ENCODE results near the gene ZNF398.

The ZNF398 gene

DNA sequence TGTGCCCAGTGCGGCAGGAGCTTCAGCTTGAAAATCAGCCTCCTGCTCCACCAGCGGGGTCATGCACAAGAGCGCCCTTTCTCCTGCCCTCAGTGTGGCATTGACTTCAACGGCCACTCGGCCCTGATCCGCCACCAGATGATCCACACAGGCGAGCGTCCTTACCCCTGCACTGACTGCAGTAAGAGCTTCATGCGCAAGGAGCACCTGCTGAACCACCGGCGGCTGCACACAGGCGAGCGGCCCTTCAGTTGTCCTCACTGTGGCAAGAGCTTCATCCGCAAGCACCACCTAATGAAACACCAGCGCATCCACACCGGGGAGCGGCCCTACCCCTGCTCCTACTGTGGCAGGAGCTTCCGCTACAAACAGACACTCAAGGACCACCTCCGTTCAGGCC is 32.0 kb downstream of the ZNF398 start:
- Histone ChIP-seq H3K9ac (ENCODE audit: low read depth in 1 of 2, low read length in 2 of 2) (no peak overlapping the region), H3K36me3 (ENCODE audit: control insufficient read depth in 2 of 2, insufficient read depth in 2 of 2, low read length in 2 of 2) (peaks cover 39 to 57% of the 10 kb centered on the region in 2 donors), H3K4me3 (ENCODE audit: low read length in 2 of 2) (no peak overlapping the region), H3K27ac (ENCODE audit: low read depth in 2 of 2, low read length in 2 of 2) (no peak overlapping the region), H3K9me3 (ENCODE audit: control insufficient read depth in 2 of 2, low read length in 2 of 2) (no peaks in the 10 kb centered on the region), H3K4me1 (ENCODE audit: control insufficient read depth in 2 of 2, insufficient read depth in 2 of 2, low read length in 2 of 2) (no peaks in the 10 kb centered on the region), H3K27me3 (ENCODE audit: control insufficient read depth in 2 of 2, insufficient read depth in 2 of 2, low read length in 2 of 2) (no peaks in the 10 kb centered on the region)

DNA sequence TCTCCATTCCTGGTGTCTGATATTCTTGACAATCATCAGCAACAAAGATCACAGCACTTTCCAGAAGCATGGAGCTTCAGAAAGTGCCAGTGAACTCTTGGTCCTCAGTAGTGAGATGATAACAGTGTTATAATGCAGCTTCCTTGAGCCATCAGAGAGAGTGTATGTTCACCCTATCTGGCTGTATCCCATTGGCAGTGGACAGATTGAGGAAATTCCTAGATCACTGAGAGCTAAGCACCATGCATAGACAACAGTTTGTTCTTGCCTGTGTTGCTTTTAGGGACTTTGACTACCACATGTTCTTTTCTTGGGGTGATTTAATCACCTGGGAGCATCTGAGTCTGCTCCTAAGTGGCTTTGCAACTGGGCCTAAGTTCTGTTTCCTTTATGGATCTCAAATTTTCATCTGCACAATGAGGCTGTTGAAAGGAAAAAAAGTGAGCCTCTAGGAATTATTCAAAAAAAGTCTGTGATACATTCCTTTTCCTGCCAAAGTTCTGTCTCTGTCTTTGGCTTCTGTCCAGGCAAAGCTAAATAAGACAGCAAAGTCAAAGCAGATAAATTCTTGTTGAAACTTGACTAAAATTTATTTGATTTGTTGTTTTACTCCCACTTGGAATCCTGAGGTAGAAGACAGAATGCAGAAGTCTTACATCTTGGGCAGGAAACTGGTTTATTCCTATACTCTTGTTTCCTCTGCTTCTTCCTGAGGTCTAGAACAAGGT is 33.6 kb downstream of the ZNF398 start:
- Histone ChIP-seq H3K27me3 (ENCODE audit: control insufficient read depth in 2 of 2, insufficient read depth in 2 of 2, low read length in 2 of 2) (no peaks in the 10 kb centered on the region), H3K36me3 (ENCODE audit: control insufficient read depth in 2 of 2, insufficient read depth in 2 of 2, low read length in 2 of 2) (peaks cover 37 to 49% of the 10 kb centered on the region in 2 donors), H3K4me3 (ENCODE audit: low read length in 2 of 2) (no peak overlapping the region), H3K9me3 (ENCODE audit: control insufficient read depth in 2 of 2, low read length in 2 of 2) (no peaks in the 10 kb centered on the region), H3K4me1 (ENCODE audit: control insufficient read depth in 2 of 2, insufficient read depth in 2 of 2, low read length in 2 of 2) (no peaks in the 10 kb centered on the region), H3K9ac (ENCODE audit: low read depth in 1 of 2, low read length in 2 of 2) (no peak overlapping the region), H3K27ac (ENCODE audit: low read depth in 2 of 2, low read length in 2 of 2) (no peak overlapping the region)

DNA sequence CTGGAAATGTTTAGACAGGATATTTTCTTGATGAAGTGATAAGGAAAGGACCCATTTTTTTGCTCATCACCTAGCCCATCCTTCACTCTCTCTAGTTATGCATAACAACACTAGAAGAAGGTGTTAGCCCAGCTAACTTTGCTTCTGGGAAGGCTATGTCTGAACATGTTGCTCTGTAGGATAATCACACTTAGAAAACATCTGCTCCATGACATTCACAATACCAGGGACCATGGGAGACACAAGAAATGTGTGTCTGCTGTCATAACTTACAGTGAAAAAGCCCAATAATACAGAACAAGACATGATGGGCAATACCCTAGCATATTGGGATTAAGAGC is 34.2 kb downstream of the ZNF398 start:
- Histone ChIP-seq H3K9me3 (ENCODE audit: control insufficient read depth in 2 of 2, low read length in 2 of 2) (no peaks in the 10 kb centered on the region), H3K36me3 (ENCODE audit: control insufficient read depth in 2 of 2, insufficient read depth in 2 of 2, low read length in 2 of 2) (peaks cover 34 to 48% of the 10 kb centered on the region in 2 donors), H3K27ac (ENCODE audit: low read depth in 2 of 2, low read length in 2 of 2) (no peak overlapping the region)

DNA sequence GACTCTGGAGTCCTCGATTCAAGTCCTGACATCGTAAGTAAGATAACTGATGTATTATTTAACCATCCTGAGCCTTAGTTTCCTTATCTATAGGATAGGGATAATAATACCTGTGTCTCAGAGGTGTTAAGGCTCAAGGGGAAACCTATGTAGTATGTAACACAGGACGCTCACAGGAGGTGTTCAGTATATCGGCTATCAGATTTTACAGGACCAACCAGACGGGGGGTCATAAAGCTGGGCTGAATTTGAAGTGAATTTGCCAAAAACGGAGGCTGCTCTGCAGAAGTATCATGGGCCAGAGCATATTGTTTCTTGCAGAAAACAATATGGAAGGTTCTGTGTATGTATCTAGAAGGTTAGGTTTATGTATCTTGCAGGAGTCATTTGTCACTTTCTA is 37.0 kb downstream of the ZNF398 start:
- no peak overlapping the region for H3K4me3 ChIP-seq (ENCODE audit: low read length in 2 of 2)
- H3K27ac ChIP-seq (ENCODE audit: low read depth in 2 of 2, low read length in 2 of 2), result no peak overlapping the region
- no peaks in the 10 kb centered on the region for H3K4me1 ChIP-seq (ENCODE audit: control insufficient read depth in 2 of 2, insufficient read depth in 2 of 2, low read length in 2 of 2)
- H3K9ac ChIP-seq (ENCODE audit: low read depth in 1 of 2, low read length in 2 of 2), result no peak overlapping the region
- no peaks in the 10 kb centered on the region for H3K9me3 ChIP-seq (ENCODE audit: control insufficient read depth in 2 of 2, low read length in 2 of 2)
- peaks cover 12 to 26% of the 10 kb centered on the region in 2 donors for H3K36me3 ChIP-seq (ENCODE audit: control insufficient read depth in 2 of 2, insufficient read depth in 2 of 2, low read length in 2 of 2)
- no peaks in the 10 kb centered on the region for H3K27me3 ChIP-seq (ENCODE audit: control insufficient read depth in 2 of 2, insufficient read depth in 2 of 2, low read length in 2 of 2)

More for the DNA sequence above, 34.2 kb downstream of the ZNF398 start:
- Histone ChIP-seq H3K27me3 (ENCODE audit: control insufficient read depth in 2 of 2, insufficient read depth in 2 of 2, low read length in 2 of 2) (no peaks in the 10 kb centered on the region), H3K4me3 (ENCODE audit: low read length in 2 of 2) (no peak overlapping the region), H3K9ac (ENCODE audit: low read depth in 1 of 2, low read length in 2 of 2) (no peak overlapping the region), H3K4me1 (ENCODE audit: control insufficient read depth in 2 of 2, insufficient read depth in 2 of 2, low read length in 2 of 2) (no peaks in the 10 kb centered on the region)

DNA sequence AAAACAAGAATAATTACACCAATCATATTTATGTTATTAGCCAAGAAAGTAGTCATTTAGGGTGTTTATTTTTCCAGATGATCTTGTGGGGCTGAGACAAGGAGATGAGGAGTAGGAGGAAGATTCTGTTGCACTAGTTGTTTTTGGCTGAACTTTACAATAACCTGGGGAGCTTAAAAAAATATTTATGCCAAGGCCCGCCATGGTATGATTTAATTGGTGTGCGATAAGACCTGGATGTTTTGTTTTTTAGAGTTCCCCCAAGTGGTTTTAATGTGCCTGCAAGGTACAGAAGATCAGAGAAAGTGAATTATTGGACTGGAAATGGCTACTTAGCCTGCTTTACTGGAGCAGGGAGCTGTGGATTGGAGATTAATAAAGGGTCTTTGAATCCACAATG is 41.0 kb downstream of the ZNF398 start:
- Histone ChIP-seq H3K4me3 (ENCODE audit: low read length in 2 of 2) (no peak overlapping the region), H3K27ac (ENCODE audit: low read depth in 2 of 2, low read length in 2 of 2) (no peak overlapping the region), H3K9ac (ENCODE audit: low read depth in 1 of 2, low read length in 2 of 2) (no peak overlapping the region), H3K4me1 (ENCODE audit: control insufficient read depth in 2 of 2, insufficient read depth in 2 of 2, low read length in 2 of 2) (peaks cover 5 to 11% of the 10 kb centered on the region in 2 donors), H3K27me3 (ENCODE audit: control insufficient read depth in 2 of 2, insufficient read depth in 2 of 2, low read length in 2 of 2) (no peaks in the 10 kb centered on the region), H3K9me3 (ENCODE audit: control insufficient read depth in 2 of 2, low read length in 2 of 2) (no peaks in the 10 kb centered on the region), H3K36me3 (ENCODE audit: control insufficient read depth in 2 of 2, insufficient read depth in 2 of 2, low read length in 2 of 2) (no peaks in the 10 kb centered on the region)

DNA sequence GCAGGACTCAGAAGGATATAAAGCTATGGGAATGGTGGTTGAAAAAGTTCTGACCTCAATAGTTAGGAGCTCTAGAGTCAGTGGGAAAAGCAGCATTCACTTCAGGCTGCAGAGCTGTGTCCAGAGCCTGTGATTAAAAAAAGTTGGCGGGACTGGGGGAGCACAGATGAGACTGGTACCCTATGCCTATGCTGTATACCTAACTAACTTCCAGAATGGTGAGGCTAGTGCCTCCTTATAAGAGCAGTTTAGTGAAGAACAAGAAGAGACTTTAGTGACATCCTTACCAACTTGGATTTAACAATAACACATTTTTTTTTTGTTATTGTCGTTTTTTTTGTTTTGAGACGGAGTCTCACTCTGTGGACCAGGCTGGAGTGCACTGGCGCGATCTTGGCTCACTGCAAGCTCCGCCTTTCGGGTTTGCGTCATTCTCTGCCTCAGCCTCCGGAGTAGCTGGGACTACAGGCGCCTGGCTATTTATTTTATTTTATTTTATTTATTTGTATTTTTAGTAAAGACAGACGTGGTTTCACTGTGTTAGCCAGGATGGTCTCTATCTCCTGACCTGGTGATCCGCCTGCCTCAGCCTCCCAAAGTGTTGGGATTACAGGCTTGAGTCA is 41.5 kb downstream of the ZNF398 start:
- H3K4me3 ChIP-seq (ENCODE audit: low read length in 2 of 2), result no peak overlapping the region
- H3K36me3 ChIP-seq (ENCODE audit: control insufficient read depth in 2 of 2, insufficient read depth in 2 of 2, low read length in 2 of 2), result no peaks in the 10 kb centered on the region
- H3K4me1 ChIP-seq (ENCODE audit: control insufficient read depth in 2 of 2, insufficient read depth in 2 of 2, low read length in 2 of 2), result peaks cover 5 to 12% of the 10 kb centered on the region in 2 donors
- no peak overlapping the region for H3K27ac ChIP-seq (ENCODE audit: low read depth in 2 of 2, low read length in 2 of 2)
- no peak overlapping the region for H3K9ac ChIP-seq (ENCODE audit: low read depth in 1 of 2, low read length in 2 of 2)
- no peaks in the 10 kb centered on the region for H3K27me3 ChIP-seq (ENCODE audit: control insufficient read depth in 2 of 2, insufficient read depth in 2 of 2, low read length in 2 of 2)
- no peaks in the 10 kb centered on the region for H3K9me3 ChIP-seq (ENCODE audit: control insufficient read depth in 2 of 2, low read length in 2 of 2)

DNA sequence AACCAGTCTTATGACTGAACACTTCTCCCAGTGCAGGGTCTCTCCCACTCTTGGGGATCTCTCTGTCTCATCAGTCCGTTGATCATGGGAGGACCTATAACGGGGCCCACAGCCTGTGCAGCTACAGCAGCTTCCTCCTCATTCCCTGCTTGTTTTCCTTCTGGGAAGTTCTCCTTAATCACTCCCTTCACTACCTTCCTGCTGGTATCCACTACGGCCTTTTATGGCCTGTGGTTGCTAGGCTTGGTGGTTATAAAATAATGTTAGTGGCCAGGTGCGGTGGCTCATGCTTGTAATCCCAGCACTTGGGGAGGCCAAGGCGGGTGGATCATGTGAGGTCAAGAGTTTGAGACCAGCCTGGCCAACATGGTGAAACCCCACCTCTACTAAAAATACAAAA is 44.6 kb downstream of the ZNF398 start:
- Histone ChIP-seq H3K27me3 (ENCODE audit: control insufficient read depth in 2 of 2, insufficient read depth in 2 of 2, low read length in 2 of 2) (no peaks in the 10 kb centered on the region), H3K27ac (ENCODE audit: low read depth in 2 of 2, low read length in 2 of 2) (peak overlapping the region; percentile 44 to 72), H3K36me3 (ENCODE audit: control insufficient read depth in 2 of 2, insufficient read depth in 2 of 2, low read length in 2 of 2) (no peaks in the 10 kb centered on the region), H3K4me3 (ENCODE audit: low read length in 2 of 2) (peak overlapping the region; percentile 28 to 34), H3K4me1 (ENCODE audit: control insufficient read depth in 2 of 2, insufficient read depth in 2 of 2, low read length in 2 of 2) (peaks cover 17 to 19% of the 10 kb centered on the region in 2 donors), H3K9me3 (ENCODE audit: control insufficient read depth in 2 of 2, low read length in 2 of 2) (no peaks in the 10 kb centered on the region), H3K9ac (ENCODE audit: low read depth in 1 of 2, low read length in 2 of 2) (no peak overlapping the region)

DNA sequence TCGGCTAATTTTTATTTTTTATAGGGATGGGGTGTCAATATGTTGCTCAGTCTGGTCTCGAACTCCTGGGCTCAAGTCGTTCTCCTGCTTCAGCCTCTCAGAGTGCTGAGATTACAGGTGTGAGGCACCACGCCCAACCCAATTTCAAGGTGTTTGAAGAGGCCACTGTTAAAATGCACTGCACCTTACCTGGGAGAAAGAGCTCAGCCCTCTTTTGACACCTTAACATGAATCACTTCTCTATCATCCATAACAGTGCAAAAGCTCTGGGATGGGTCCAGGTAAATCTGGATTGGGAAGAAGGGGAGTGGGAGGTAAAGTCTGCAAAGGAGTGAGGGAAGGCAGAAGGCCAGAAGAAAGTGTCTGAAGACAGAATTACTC is 47.5 kb downstream of the ZNF398 start:
- Histone ChIP-seq H3K9ac (ENCODE audit: low read depth in 1 of 2, low read length in 2 of 2) (peak overlapping the region; percentile 58 to 85), H3K4me1 (ENCODE audit: control insufficient read depth in 2 of 2, insufficient read depth in 2 of 2, low read length in 2 of 2) (peaks cover 21 to 22% of the 10 kb centered on the region in 2 donors)

DNA sequence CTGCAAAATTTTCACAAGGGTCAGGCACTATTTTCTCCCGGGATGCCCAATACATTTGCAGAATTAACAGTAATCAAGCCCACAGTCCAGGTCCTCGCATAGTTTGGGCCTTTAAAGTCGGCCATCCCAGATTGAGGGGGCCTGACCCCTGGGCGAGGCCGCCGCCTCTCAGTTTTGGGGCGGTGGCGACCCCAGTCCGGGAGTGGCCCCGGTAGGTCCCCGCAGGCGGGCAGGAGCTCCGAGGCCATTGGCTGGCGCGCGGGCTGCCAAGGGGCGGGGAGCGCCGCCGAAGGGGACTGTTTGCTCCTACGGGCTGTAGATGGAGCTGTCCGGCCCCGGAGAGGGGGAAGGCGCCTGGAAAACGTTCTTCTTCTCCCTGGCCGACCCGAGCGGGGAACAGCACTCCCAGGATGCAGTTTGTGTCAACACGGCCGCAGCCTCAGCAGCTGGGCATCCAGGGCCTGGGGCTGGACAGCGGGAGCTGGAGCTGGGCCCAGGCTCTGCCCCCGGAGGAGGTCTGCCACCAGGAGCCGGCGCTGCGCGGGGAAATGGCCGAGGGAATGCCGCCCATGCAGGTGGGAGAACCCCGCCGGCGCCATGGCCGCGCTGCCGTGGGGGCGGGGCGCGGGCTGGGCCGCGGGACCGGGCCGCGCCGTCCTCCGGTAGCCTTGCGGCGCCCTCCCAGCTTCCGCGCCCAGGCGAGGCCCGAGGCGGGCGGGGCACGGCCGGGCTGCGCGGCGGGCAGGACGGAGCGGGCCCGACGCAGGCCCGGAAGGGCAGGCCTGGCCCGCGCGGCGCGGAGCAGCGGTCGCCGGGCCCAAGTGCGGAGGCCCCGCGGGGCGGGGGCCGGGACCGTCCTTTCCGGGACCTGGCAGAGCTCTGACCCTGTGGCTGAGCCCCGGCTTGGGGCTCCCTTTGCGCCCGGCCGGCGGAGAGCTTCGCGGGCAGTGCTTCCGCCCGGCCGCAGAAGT is 48.2 kb downstream of the ZNF398 start, which contains the start of gene ZNF282:
Gene ZNF282, plus strand, starts transcription at position 367 of the 971 bp plus-strand sequence. Its CDS starts 44 bp downstream, at position 411.
- Histone ChIP-seq H3K9me3 (ENCODE audit: control insufficient read depth in 2 of 2, low read length in 2 of 2) (no peaks in the 10 kb centered on the region), H3K9ac (ENCODE audit: low read depth in 1 of 2, low read length in 2 of 2) (peak within 1 kb of the TSS; percentile 78 to 85), H3K36me3 (ENCODE audit: control insufficient read depth in 2 of 2, insufficient read depth in 2 of 2, low read length in 2 of 2) (peaks cover 20 to 25% of the 10 kb centered on the region in 2 donors), H3K4me3 (ENCODE audit: low read length in 2 of 2) (peak within 1 kb of the TSS; percentile 82 to 83), H3K27me3 (ENCODE audit: control insufficient read depth in 2 of 2, insufficient read depth in 2 of 2, low read length in 2 of 2) (no peaks in the 10 kb centered on the region), H3K27ac (ENCODE audit: low read depth in 2 of 2, low read length in 2 of 2) (peak within 1 kb of the TSS; percentile 90 to 91), H3K4me1 (ENCODE audit: control insufficient read depth in 2 of 2, insufficient read depth in 2 of 2, low read length in 2 of 2) (peaks cover 21% of the 10 kb centered on the region in 2 donors)

More for the DNA sequence above, 47.5 kb downstream of the ZNF398 start:
- Histone ChIP-seq H3K36me3 (ENCODE audit: control insufficient read depth in 2 of 2, insufficient read depth in 2 of 2, low read length in 2 of 2) (peaks cover 13 to 20% of the 10 kb centered on the region in 2 donors), H3K4me3 (ENCODE audit: low read length in 2 of 2) (peak overlapping the region; percentile 82 to 83), H3K27me3 (ENCODE audit: control insufficient read depth in 2 of 2, insufficient read depth in 2 of 2, low read length in 2 of 2) (no peaks in the 10 kb centered on the region), H3K27ac (ENCODE audit: low read depth in 2 of 2, low read length in 2 of 2) (peak overlapping the region; percentile 90 to 91), H3K9me3 (ENCODE audit: control insufficient read depth in 2 of 2, low read length in 2 of 2) (no peaks in the 10 kb centered on the region)

All from mucosa of rectum (tissue), 2 donors.